GM12801 (cell line): Measurements from ENCODE around the gene SPRED2.

Experiments used
- CTCF ChIP-seq: IDR thresholded peaks from one replicate; pipeline ENCODE4 v1.5.1; 2011; ENCODE audit warnings: control low read depth; ENCODE audit not compliant: insufficient read length; ENCODE audit errors: extremely low read depth

SPRED2 gene

GRCh38 chr2:65329525-65329924 is 102.9 kb downstream of the SPRED2 start:
- TF ChIP-seq CTCF = no peak

- no peak for TF ChIP-seq CTCF
Observed at GRCh38 chr2:65326276-65326675, 106.1 kb downstream of the SPRED2 start.

- no peak for TF ChIP-seq CTCF
Observed at GRCh38 chr2:65325066-65325465, 107.3 kb downstream of the SPRED2 start.

GRCh38 chr2:65320946-65321345 is 111.5 kb downstream of the SPRED2 start:
- no peak for TF ChIP-seq CTCF

GRCh38 chr2:65320042-65320725 is 112.2 kb downstream of the SPRED2 start:
- TF ChIP-seq CTCF = no peak

- no peak for TF ChIP-seq CTCF
Observed at GRCh38 chr2:65319674-65320041, 112.7 kb downstream of the SPRED2 start.

GRCh38 chr2:65319072-65319673 is 113.2 kb downstream of the SPRED2 start:
- no peak for TF ChIP-seq CTCF
